Activated CD8-positive, alpha-beta memory T cell treated with anti-CD3 and anti-CD28 coated beads, Interleukin-2, amount 50 U/mL, for 1 hour (primary cell): ENCODE data around the gene ZNF518A.
"Not testable (repeated sequence)": the region's sequence is repeated elsewhere in the genome, so short reads cannot be mapped to it uniquely, and the experiment has no call there.

Experiments
- DNase-seq: peaks from one replicate; pipeline ENCODE4 v3.0.0-alpha.2; 2020; ENCODE audit errors: extremely low read depth

Gene ZNF518A

DNA sequence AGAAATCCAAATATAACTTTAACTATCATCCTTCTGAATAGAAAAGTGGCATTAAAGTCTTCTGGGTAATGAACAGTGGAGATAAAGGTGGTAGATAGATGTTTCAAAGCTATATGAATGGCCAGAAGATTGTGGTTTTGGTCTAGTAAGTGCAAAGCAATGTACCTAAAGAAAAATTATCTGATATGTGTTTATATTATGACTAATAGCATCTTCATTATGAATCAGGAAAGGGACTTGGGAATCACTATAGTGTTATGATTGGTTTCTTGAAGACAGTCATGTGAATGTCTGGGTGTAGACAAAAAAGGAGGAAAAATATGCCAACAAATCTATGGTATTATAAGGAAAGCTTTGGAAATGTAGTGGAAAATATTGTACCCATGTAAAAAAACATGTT, 3.0 kb downstream of the ZNF518A start:
- no peak for DNase-seq

DNA sequence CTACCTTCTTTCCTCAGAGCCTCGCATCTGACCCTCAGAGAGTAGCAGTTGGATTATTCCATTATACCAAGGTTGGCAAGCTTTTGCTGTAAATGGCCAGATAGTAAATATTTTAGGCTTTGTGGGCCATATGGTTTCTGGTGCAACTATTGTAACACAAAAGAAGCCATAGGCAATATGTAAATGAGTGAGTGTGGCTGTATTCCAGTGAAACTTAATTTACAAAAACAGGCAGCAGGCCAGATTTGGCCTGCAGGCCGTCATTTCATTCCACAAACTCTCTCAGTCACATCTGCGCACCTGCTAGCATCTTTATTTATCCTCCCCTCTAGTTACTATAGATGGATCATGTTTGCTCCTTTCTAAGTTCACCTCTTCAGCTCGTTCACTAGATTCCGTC, 6.7 kb downstream of the ZNF518A start:
- no peak for DNase-seq

GRCh38 chr10:96137567-96137966, 7.5 kb downstream of the ZNF518A start:
- no peak for DNase-seq

- no peak for DNase-seq
Observed at GRCh38 chr10:96138102-96138501, 8.0 kb downstream of the ZNF518A start.

- DNase-seq, result no peak
Observed at GRCh38 chr10:96152437-96152836, 22.3 kb downstream of the ZNF518A start.

- no peak for DNase-seq
Observed at GRCh38 chr10:96153070-96153469, 23.0 kb downstream of the ZNF518A start.

DNA sequence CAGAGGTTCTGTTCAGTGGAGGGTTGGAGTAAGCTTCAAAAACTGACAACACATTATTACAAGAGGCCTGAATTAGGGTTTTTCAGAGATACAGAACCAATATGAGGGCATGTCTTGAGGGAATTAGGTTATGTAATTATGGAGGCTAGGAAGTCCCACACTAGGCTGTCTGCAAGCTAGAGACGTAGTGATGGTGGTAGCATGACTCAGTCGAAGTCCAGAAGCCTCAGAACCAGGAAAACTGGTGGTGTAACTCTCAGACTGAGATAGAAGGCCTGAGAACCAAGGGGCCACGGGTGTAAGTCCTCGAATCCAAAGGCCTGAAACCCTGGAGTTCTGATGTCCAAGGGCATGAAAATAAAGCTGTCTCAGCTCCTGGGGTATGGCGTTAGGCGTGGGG, 35.6 kb downstream of the ZNF518A start:
- DNase-seq, result no peak

DNA sequence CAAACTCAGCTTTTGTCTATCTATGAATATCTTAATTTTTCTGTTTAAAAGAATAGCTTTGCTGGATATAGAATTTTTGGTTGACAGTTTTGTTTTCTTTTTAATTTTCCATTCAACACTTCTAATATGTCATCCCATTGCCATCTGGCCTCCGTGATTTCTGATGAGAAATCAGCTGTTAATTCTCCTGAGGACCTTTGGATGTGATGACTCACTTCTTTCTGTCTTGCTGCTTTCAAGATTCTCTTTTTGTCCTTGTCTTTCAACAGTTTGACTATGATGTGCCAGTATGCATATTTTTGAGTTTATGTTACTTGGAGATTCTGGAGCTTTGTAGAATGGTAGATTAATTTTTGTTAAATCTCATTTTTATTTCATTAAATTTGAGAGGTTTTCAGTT, 38.4 kb downstream of the ZNF518A start:
- DNase-seq, result no peak

DNA sequence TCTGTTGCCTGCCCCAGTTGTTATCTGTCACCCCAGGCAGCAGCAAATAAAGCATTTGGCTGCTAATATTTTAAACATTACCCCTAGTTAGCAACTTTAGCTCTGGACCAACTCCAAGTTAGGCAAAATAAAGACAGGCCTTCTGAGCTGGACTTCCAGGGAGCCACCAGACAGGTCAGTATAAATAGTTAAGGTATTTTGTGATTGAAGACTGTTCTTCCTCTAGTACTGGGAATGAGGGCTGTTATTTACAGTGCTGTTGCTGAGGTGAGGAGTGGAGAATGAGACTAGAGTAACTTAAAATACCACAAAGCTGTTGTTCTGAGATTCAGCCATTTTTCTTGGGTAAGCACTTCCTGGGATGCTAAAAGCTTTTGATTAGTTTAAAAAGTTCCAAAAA, 40.1 kb downstream of the ZNF518A start:
- no peak for DNase-seq

DNA sequence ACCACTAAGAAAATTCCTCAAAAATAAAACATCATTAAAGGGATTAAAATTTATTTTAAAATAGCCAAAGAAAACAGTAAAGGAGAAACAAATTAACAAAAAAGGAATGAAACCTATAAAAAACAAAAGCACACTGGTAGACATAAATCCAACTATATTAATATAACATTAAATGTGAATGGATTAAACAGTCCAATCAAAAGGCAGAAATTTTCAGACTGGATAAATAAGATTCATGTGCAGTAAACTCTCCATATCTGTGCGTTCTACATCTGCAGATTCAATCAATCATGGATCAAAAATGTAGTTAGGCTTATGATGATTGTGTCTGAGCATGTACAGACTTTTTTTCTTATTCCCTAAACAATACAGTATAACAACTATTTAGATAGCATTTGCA, 42.6 kb downstream of the ZNF518A start:
- no peak for DNase-seq

GRCh38 chr10:96176985-96177384, 46.9 kb downstream of the ZNF518A start:
- DNase-seq, result no peak

DNA sequence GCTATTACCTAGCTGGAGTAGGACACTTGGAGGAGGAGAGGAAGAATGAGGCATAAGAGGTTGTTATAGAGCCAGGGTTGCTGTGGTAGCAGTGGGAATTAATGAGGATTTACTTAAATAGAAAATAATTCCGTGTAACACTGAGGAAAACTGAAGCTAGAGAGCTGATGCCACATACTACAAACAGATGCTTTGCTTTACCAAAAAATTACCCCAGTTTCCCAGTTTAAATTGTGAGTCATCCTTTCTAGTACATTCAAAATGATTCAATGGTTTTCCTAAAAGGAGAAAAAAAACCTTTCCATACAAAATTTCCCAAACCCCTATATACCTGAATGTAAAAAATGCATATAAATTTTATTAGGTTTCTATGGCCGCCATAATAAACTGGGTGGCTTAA, 58.3 kb downstream of the ZNF518A start:
- no peak for DNase-seq

- no peak for DNase-seq
Observed at GRCh38 chr10:96188916-96189315, 58.8 kb downstream of the ZNF518A start.

DNA sequence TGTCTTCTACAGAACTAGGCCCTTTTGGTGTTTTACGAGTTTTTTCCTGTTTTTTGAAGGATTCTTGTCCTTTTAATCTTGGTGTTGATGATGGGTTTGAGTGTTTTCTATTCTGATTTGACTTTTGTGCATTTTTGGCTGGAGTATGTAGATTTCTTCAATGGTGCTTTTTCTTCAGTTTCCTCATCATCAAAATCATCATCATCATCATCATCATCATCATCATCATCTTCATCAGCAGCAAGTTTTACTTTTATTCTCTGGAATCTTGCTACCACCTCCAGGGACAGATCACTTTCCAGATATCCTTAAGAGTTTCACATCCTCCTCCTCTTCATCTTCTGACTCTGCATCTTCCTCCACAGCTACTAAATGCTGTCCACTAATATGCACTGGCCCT, 59.4 kb downstream of the ZNF518A start:
- DNase-seq, result not testable (repeated sequence)

GRCh38 chr10:96201525-96201924, 71.4 kb downstream of the ZNF518A start:
- DNase-seq, result no peak

- no peak for DNase-seq
Observed at GRCh38 chr10:96205580-96205979, 75.5 kb downstream of the ZNF518A start.

DNA sequence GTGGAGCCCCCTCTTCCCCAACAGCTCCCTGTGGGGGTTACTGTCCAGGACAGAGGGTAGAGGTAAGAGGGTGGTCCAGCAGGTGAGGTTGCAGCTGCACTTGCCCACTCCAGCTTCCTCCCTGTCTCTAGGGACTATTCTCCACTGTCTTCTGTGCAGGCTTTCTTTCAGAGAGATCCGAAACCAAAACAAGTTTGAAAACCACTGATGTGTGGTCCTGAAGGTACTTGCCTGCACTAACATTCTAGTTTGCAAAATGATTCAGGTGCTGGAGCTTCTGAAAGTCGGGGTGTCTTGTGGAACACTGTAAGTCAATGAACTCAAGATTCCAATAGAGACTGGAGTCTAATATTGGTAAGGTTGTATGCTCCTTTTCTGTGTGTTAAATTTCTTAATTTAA, 78.2 kb downstream of the ZNF518A start:
- DNase-seq, result no peak

DNA sequence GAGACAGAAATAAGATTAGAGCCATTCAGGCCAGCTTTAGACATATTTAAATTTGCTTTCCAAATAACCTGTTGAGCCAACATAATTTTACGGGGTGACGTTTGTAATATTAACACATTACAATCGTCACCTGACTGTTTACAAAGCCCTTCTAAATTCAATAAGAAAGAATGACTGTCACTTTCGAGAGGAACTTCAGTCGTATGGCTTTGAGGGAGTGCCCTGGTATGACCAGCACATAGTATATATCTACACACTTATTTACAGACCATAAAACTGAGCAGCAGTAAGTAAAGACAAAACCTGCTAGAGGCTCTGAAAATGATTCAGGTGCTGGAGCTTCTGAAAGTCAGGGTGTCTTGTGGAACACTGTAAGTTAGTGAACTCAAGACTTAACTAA, 78.8 kb downstream of the ZNF518A start:
- no peak for DNase-seq

- no peak for DNase-seq
Observed at GRCh38 chr10:96211764-96212163, 81.7 kb downstream of the ZNF518A start.

DNA sequence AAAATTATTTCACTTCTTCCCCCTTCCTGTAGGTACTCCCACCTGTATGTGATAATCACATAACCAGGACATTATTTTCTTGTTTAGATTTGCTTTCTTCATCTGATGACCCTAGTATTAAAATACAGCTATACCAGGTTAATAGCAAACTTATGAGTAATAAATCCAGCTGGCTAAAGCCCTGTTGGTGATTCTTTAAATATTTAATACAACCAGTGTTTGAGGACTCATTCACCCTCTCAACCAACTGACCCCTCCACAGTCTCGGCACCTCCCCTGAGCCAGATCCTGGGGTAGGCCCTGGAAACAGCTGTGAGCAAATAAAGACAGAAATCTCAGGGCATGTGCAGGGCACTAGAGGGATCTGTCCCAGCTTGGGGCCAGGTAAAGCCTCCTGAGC, 82.8 kb downstream of the ZNF518A start:
- DNase-seq, result no peak
